Trophoblast cell (in vitro differentiated cells and primary cell): Measurements from ENCODE around the gene UGT1A1.

Experiments
- DNase-seq, 2 donors: peaks; one replicate each; pipeline ENCODE4 v3.0.0-alpha.2; 2016
- H2AFZ ChIP-seq: 2 replicates; pipeline ENCODE4 v1.6.1; 2013; ENCODE audit warnings: low read length, moderate library complexity, mild to moderate bottlenecking; ENCODE audit not compliant: insufficient read depth, poor library complexity
- H2AK5ac ChIP-seq: 2 replicates; pipeline ENCODE4 v1.6.1; 2013; ENCODE audit warnings: mild to moderate bottlenecking, low read length
- H2BK120ac ChIP-seq: 2 replicates; pipeline ENCODE4 v1.6.1; 2013; ENCODE audit warnings: low read length, mild to moderate bottlenecking, moderate library complexity; ENCODE audit not compliant: insufficient read depth, poor library complexity
- H2BK12ac ChIP-seq: 2 replicates; pipeline ENCODE4 v1.6.1; 2013; ENCODE audit warnings: mild to moderate bottlenecking, low read length, moderate library complexity
- H2BK5ac ChIP-seq: 2 replicates; pipeline ENCODE4 v1.6.1; 2013; ENCODE audit warnings: low read length, low read depth, moderate library complexity, mild to moderate bottlenecking; ENCODE audit not compliant: poor library complexity
- H3K14ac ChIP-seq: 2 replicates; pipeline ENCODE4 v1.6.1; 2013; ENCODE audit warnings: mild to moderate bottlenecking, low read length
- H3K18ac ChIP-seq: 2 replicates; pipeline ENCODE4 v1.6.1; 2013; ENCODE audit warnings: mild to moderate bottlenecking, low read length
- H3K23ac ChIP-seq: 2 replicates; pipeline ENCODE4 v1.6.1; 2013; ENCODE audit warnings: low read length
- H3K27ac ChIP-seq: 2 replicates; pipeline ENCODE4 v1.5.1; 2013; ENCODE audit warnings: low read depth, mild to moderate bottlenecking, inconsistent platforms, low read length, moderate library complexity
- H3K27me3 ChIP-seq: 2 replicates; pipeline ENCODE4 v1.6.1; 2013; ENCODE audit warnings: inconsistent platforms, mild to moderate bottlenecking, low read length, moderate library complexity; ENCODE audit not compliant: insufficient read depth
- H3K36me3 ChIP-seq, 2 experiments: 1 replicate in 1 of 2; 2 replicates in 1 of 2; pipeline ENCODE4 v1.6.1; 2013; ENCODE audit warnings: low read length in 2 of 2, mild to moderate bottlenecking in 2 of 2, moderate library complexity in 1 of 2; ENCODE audit not compliant: insufficient read depth in 2 of 2, control insufficient read depth in 1 of 2
- H3K4ac ChIP-seq: 2 replicates; pipeline ENCODE4 v1.6.1; 2013; ENCODE audit warnings: low read depth, mild to moderate bottlenecking, low read length, moderate library complexity
- H3K4me1 ChIP-seq, 2 experiments: 1 replicate in 1 of 2; 2 replicates in 1 of 2; pipeline ENCODE4 v1.6.1; 2013; ENCODE audit warnings: low read length in 2 of 2, mild to moderate bottlenecking in 2 of 2, moderate library complexity in 1 of 2; ENCODE audit not compliant: insufficient read depth in 2 of 2, control insufficient read depth in 1 of 2
- H3K4me2 ChIP-seq: 2 replicates; pipeline ENCODE4 v1.6.1; 2013; ENCODE audit warnings: inconsistent platforms, mild to moderate bottlenecking, low read length, moderate library complexity
- H3K4me3 ChIP-seq: 2 replicates; pipeline ENCODE4 v1.5.1; 2013; ENCODE audit warnings: mild to moderate bottlenecking, low read depth, low read length, inconsistent platforms
- H3K79me1 ChIP-seq: one replicate; pipeline ENCODE4 v1.6.1; 2013; ENCODE audit warnings: low read length
- H3K79me2 ChIP-seq: 2 replicates; pipeline ENCODE4 v1.6.1; 2013; ENCODE audit warnings: low read length, mild to moderate bottlenecking; ENCODE audit not compliant: control insufficient read depth, insufficient read depth, poor library complexity
- H3K9ac ChIP-seq: 2 replicates; pipeline ENCODE4 v1.6.1; 2013; ENCODE audit warnings: mild to moderate bottlenecking, low read length
- H3K9me3 ChIP-seq: 2 replicates; pipeline ENCODE4 v1.6.1; 2013; ENCODE audit warnings: low read depth, mild to moderate bottlenecking, control low read depth, inconsistent platforms, low read length; ENCODE audit not compliant: insufficient read depth
- H4K12ac ChIP-seq: 2 replicates; pipeline ENCODE4 v1.6.1; 2013; ENCODE audit warnings: low read depth, mild to moderate bottlenecking, low read length, moderate library complexity
- H4K8ac ChIP-seq: 2 replicates; pipeline ENCODE4 v1.6.1; 2013; ENCODE audit warnings: low read depth, mild to moderate bottlenecking, low read length, moderate library complexity
- H4K91ac ChIP-seq: one replicate; pipeline ENCODE4 v1.6.1; 2013; ENCODE audit warnings: low read depth, mild to moderate bottlenecking, low read length, moderate library complexity
- WGBS: extraction: QIAGEN DNeasy Blood & Tissue Kit; methylation state at CpG from one replicate; pipeline ENCODE4 v1.1.7; 2013; ENCODE audit warnings: missing lambda C conversion rate; ENCODE audit not compliant: insufficient read length, insufficient coverage; ENCODE audit errors: extremely low coverage; 5-methylcytosine and 5-hydroxymethylcytosine counted together

UGT1A1 gene

DNA sequence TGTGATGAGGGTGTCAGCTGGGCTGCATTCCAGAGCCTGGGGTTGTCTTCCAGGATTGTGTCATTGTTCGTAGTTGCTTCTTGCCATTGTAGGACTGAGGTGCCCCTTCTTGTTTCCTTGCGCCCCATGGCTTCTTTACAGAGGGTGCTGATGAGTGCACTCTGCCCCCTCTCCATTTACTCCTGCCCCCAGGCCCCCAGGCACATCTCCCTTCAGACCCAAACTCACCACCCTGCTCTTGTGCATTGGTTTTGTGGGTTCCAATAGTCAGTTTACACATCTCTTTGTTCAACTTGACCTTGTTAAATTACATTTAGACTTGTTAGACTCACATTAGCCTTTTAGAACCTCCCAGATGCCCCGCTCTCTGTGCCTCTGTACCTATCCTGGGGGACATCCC lies 61.1 kb downstream of the UGT1A1 start:
- Histone ChIP-seq H3K36me3 (no peaks in the 10 kb centered on the region), H3K27ac (no peak overlapping the region), H4K12ac (no peak overlapping the region), H2BK12ac (no peak overlapping the region), H3K4ac (no peak overlapping the region), H4K8ac (no peak overlapping the region), H3K14ac (no peak overlapping the region), H4K91ac (no peak overlapping the region), H2BK120ac (no peak overlapping the region), H3K4me1 (no peaks in the 10 kb centered on the region), H3K4me2 (no peak overlapping the region), H3K4me3 (no peak overlapping the region), H3K79me1 (no peaks in the 10 kb centered on the region), H3K23ac (no peak overlapping the region), H3K9me3 (peaks cover 5% of the 10 kb centered on the region), H3K79me2 (no peaks in the 10 kb centered on the region), H3K9ac (no peak overlapping the region), H3K18ac (no peak overlapping the region), H2AK5ac (no peak overlapping the region), H2AFZ (no peak overlapping the region), H2BK5ac (no peak overlapping the region), H3K27me3 (no peaks in the 10 kb centered on the region)
- no peak for DNase-seq
- no CpG with 5 or more reads among the region's 3 CpGs for WGBS

DNA sequence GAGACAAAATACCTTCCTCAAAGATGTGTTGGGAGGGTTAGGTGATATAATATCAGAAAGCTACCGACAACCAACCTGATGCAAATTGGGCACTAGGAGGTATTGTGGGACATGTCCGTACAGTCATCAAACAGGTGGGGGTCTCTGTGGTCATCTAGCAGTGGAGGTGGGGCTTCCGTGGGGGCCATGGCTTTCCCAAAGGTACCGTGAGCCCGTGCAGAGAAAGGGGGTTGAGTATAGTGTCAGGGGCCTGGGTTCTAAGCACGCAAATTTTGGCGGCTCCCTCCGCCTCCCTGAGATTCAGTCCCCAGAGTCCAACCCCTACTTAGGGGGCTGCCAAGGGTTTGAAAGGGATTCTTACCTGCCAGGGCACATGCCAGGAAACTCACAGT lies 61.6 kb downstream of the UGT1A1 start:
- Histone ChIP-seq H3K79me2 (no peaks in the 10 kb centered on the region), H3K27ac (no peak overlapping the region), H2BK12ac (no peak overlapping the region), H2AFZ (no peak overlapping the region), H2BK5ac (no peak overlapping the region), H3K27me3 (no peaks in the 10 kb centered on the region), H4K8ac (no peak overlapping the region), H3K4me2 (no peak overlapping the region), H3K79me1 (no peaks in the 10 kb centered on the region), H3K36me3 (no peaks in the 10 kb centered on the region), H3K4me1 (no peaks in the 10 kb centered on the region), H3K18ac (no peak overlapping the region), H4K12ac (no peak overlapping the region), H2BK120ac (no peak overlapping the region), H3K9me3 (peaks cover 4% of the 10 kb centered on the region), H3K4me3 (no peak overlapping the region), H2AK5ac (no peak overlapping the region), H3K23ac (no peak overlapping the region), H3K14ac (no peak overlapping the region), H3K4ac (no peak overlapping the region), H3K9ac (no peak overlapping the region), H4K91ac (no peak overlapping the region)
- WGBS = no CpG with 5 or more reads among the region's 8 CpGs
- no peak for DNase-seq

DNA sequence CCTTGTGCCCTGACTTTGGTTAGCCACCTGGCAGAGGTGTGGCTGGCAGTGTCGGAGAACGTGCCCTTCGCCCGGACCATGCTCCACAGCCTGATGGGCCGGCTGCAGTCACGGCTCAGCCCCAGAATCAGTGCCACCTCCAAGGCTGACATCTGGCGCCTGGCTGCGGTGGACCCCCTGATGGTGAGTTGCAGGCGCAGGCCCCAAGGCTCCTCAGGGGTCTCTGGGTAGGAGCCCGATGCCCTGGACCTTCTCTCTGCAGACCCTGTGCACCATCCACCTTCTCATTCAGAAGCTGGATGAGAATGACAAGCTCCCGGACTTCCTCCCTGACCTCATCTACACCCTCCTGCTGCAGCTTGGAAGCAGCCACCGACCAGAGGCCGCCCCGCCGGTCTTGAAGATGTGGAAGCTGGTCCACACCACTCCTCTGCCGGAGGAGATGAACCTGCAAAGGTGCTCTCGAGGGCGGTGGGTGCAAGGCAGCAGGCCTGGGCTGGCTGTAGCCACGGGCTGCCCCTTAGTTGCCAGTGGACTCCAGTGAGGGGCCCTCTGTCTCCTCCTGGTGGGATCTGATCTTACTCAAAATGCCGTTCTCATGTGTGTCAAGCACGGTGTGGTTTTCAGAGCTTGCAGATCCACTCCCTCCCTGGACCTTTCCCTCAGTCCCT lies 62.2 kb downstream of the UGT1A1 start:
- Histone ChIP-seq H3K4me3 (no peak overlapping the region), H2BK12ac (no peak overlapping the region), H3K79me2 (no peaks in the 10 kb centered on the region), H3K18ac (no peak overlapping the region), H3K4ac (no peak overlapping the region), H4K8ac (no peak overlapping the region), H4K12ac (no peak overlapping the region), H3K9me3 (peaks cover 4% of the 10 kb centered on the region), H3K4me1 (no peaks in the 10 kb centered on the region), H3K4me2 (no peak overlapping the region), H4K91ac (no peak overlapping the region), H2AFZ (no peak overlapping the region), H3K36me3 (no peaks in the 10 kb centered on the region), H3K27ac (no peak overlapping the region), H3K14ac (no peak overlapping the region), H3K23ac (no peak overlapping the region), H2BK5ac (no peak overlapping the region), H2BK120ac (no peak overlapping the region), H3K27me3 (no peaks in the 10 kb centered on the region), H3K9ac (no peak overlapping the region), H3K79me1 (no peaks in the 10 kb centered on the region), H2AK5ac (no peak overlapping the region)
- DNase-seq = no peak
- no CpG with 5 or more reads among the region's 21 CpGs for WGBS
